Activated CD4-positive, CD25-positive, alpha-beta regulatory T cell treated with anti-CD3 and anti-CD28 coated beads, Interleukin-2, amount 50 U/mL, for 24 hours (primary cell): ENCODE data around the gene ABHD17C.

ENCODE experiments used
- ATAC-seq, 2 donors: fragments of 150-1000 bp; cut with Tn5 transposase; one replicate each; pipeline ENCODE4 v1.10.0; 2021; ENCODE audit warnings: mild to moderate bottlenecking in 1 of 2, moderate library complexity in 1 of 2

The ABHD17C gene

GRCh38 chr15:80769153-80769828 is 74.2 kb downstream of the ABHD17C start:
- no peak for ATAC-seq

- ATAC-seq, result no peak
These were observed 75.0 kb downstream of the ABHD17C start for GRCh38 chr15:80769829-80770705.

GRCh38 chr15:80773122-80773551 is 78.0 kb downstream of the ABHD17C start:
- no peak for ATAC-seq

GRCh38 chr15:80773792-80774352 is 78.8 kb downstream of the ABHD17C start:
- no peak for ATAC-seq

- ATAC-seq, result no peak
These were observed 79.4 kb downstream of the ABHD17C start for GRCh38 chr15:80774486-80774885.

GRCh38 chr15:80775338-80775737 is 80.2 kb downstream of the ABHD17C start:
- ATAC-seq, result no peak

- peak in 1 of 2 donors; percentile 38 for ATAC-seq
These were observed 81.4 kb downstream of the ABHD17C start for GRCh38 chr15:80776420-80777045.

GRCh38 chr15:80777137-80777536 is 82.0 kb downstream of the ABHD17C start:
- ATAC-seq, result no peak

GRCh38 chr15:80777826-80778620 is 82.9 kb downstream of the ABHD17C start:
- no peak for ATAC-seq

GRCh38 chr15:80778621-80778963 is 83.5 kb downstream of the ABHD17C start:
- ATAC-seq, result no peak

- peak; percentile 34 to 44 for ATAC-seq
These were observed 84.0 kb downstream of the ABHD17C start, which contains the start of gene CEMIP for GRCh38 chr15:80778964-80779657. CEMIP (plus strand) TSS chr15:80779370; CDS start chr15:80873880, 94,510 bp downstream.

- ATAC-seq, result no peak
These were observed 84.7 kb downstream of the ABHD17C start for GRCh38 chr15:80779658-80780415.

- ATAC-seq, result no peak
These were observed 85.5 kb downstream of the ABHD17C start for GRCh38 chr15:80780416-80781221.

- ATAC-seq, result no peak
These were observed 88.2 kb downstream of the ABHD17C start for GRCh38 chr15:80783260-80783659.

GRCh38 chr15:80785335-80785734 is 90.2 kb downstream of the ABHD17C start:
- no peak for ATAC-seq

GRCh38 chr15:80785811-80786354 is 90.8 kb downstream of the ABHD17C start:
- no peak for ATAC-seq

GRCh38 chr15:80787316-80787715 is 92.2 kb downstream of the ABHD17C start:
- ATAC-seq, result no peak

GRCh38 chr15:80788536-80788935 is 93.4 kb downstream of the ABHD17C start:
- ATAC-seq, result no peak

GRCh38 chr15:80789296-80789695 is 94.2 kb downstream of the ABHD17C start:
- ATAC-seq, result no peak

GRCh38 chr15:80789796-80790195 is 94.7 kb downstream of the ABHD17C start:
- ATAC-seq, result no peak
